HepG2 (cell line): ENCODE measurements around the gene NECTIN2. TPM values are rescaled to one million over a fixed set of nuclear protein-coding genes. Genes with fewer than 3 reads are reported as not detected.
A peak's percentile ranks its signal among the peaks of the same experiment; 100 is the strongest.

ENCODE experiments used
- CCAR2 ChIP-seq: fragments of 200-400 bp; formaldehyde crosslinking; optimal IDR thresholded peaks from 2 replicates; pipeline ENCODE3; 2018; ENCODE audit warnings: low read depth, mild to moderate bottlenecking, low read length, moderate library complexity
- GABPA ChIP-seq, 2 experiments: IDR thresholded peaks; 2 replicates each; pipeline ENCODE4 v1.6.1; 2011 to 2016; ENCODE audit warnings: low read depth in 2 of 2, low read length in 1 of 2, missing biosample characterization in 1 of 2, missing genetic modification characterization in 1 of 2
- POLR2G ChIP-seq: fragments of 200-400 bp; formaldehyde crosslinking; IDR thresholded peaks from 2 replicates; pipeline ENCODE4 v1.6.1; 2018; ENCODE audit warnings: mild to moderate bottlenecking, low read depth, low read length, moderate library complexity
- RFX1 ChIP-seq: fragments of 450-650 bp; IDR thresholded peaks from 2 replicates; pipeline ENCODE4 v1.6.1; 2017
- SSRP1 ChIP-seq: IDR thresholded peaks from 2 replicates; pipeline ENCODE4 v1.6.1; 2016; ENCODE audit warnings: control low read depth
- ZNF24 ChIP-seq: fragments of 450-650 bp; IDR thresholded peaks from 2 replicates; pipeline ENCODE4 v1.6.1; 2017; ENCODE audit warnings: antibody characterized with exemption, mild to moderate bottlenecking
- ZNF350 ChIP-seq: sonication (generic); formaldehyde crosslinking; IDR thresholded peaks from 2 replicates; pipeline ENCODE4 v1.4.0; 2020; ENCODE audit warnings: mild to moderate bottlenecking, low read depth, missing genetic modification reagents, borderline replicate concordance
- ZNF563 ChIP-seq: sonication (generic); formaldehyde crosslinking; IDR thresholded peaks from 2 replicates; pipeline ENCODE4 v1.8.0; 2022; ENCODE audit warnings: mild to moderate bottlenecking, moderate library complexity, missing genetic modification reagents
- polyA plus RNA-seq, 8 experiments: library from polyadenylated mRNA; depleted of rRNA in 3 of 8; stranded (reverse) in 7 of 8; unstranded in 1 of 8; fragments of >200 nt; fragmentation: Illumina TruSeq in 4 of 8; extraction: Trizol in 4 of 8; gene quantifications; 2 replicates each; pipeline versions ENCODE4 v1.2.1 to v1.2.3, GENCODE V29; 2011 to 2016; ENCODE audit warnings: low read depth in 4 of 8, missing spikeins in 1 of 8, mixed read lengths in 1 of 8; ENCODE audit not compliant: insufficient read depth in 1 of 8
- total RNA-seq, 5 experiments: library from RNA; depleted of rRNA; stranded (reverse); fragments of >200 nt; fragmentation: Illumina TruSeq; extraction: Trizol; gene quantifications; 2 replicates each; pipeline ENCODE4 v1.2.3, GENCODE V29; 2016; ENCODE audit warnings: low read depth in 1 of 5
- TF ChIP-seq, protein P1 (sequence below): sonication (generic); formaldehyde crosslinking; IDR thresholded peaks from one replicate; pipeline ENCODE4 v1.5.1; 2020; ENCODE audit warnings: mild to moderate bottlenecking, missing genetic modification reagents; ENCODE audit errors: not compliant biosample characterization
- TF ChIP-seq, protein P2 (sequence below): sonication (generic); formaldehyde crosslinking; conservative IDR thresholded peaks from 2 replicates; pipeline ENCODE4 v1.4.0; 2020; ENCODE audit warnings: mild to moderate bottlenecking, missing genetic modification reagents, moderate library complexity
- TF ChIP-seq, protein P3 (sequence below): IDR thresholded peaks from 2 replicates; pipeline ENCODE4 v1.6.1; 2016; ENCODE audit warnings: missing compliant biosample characterization, missing genetic modification reagents, borderline replicate concordance

The NECTIN2 gene
- total and polyA plus RNA-seq, 2 of the 13 experiments (the other 11 are each of a cell fraction or from before 2014, with no cell fraction given), result 75.4 to 114 TPM

DNA sequence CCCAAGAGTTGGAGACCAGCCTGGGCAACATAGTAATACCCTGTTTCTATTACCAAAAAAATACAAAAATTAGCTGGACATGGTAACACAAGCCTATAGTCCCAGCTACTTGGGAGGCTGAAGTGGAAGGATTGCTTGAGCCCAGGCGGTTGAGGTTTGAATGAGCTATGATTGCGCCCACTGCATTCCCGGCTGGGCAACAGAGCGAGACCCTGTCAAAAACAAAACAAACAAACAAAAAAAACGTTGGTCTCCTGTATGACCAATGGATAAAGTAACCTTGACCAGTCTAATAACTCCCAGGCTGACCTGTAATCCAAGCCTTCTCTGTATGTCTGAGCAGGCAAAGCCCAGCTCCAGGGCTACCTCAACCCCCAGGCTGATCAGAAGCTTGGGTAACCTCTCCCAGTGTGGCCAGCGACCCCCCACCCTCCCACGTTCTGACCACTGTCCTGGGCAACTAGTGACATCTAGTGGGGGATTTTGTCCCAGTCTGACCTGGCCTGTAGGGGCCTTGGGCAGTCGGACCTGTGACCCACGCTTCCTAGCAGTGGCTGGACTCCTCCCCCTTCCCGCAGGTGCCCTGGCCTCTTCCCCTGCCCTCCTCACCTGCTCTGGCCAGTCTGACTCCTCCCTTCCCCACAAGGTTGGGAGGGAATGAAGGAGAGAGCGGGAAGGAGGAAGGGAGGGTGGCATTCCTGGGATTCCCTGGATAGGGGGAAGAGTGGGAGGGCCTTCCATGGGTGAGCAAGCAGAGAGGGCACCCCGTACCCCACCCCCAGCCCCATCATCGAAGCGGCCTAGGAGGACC, 38.2 kb upstream of the NECTIN2 start (continued):
- TF ChIP-seq, protein P1, sequence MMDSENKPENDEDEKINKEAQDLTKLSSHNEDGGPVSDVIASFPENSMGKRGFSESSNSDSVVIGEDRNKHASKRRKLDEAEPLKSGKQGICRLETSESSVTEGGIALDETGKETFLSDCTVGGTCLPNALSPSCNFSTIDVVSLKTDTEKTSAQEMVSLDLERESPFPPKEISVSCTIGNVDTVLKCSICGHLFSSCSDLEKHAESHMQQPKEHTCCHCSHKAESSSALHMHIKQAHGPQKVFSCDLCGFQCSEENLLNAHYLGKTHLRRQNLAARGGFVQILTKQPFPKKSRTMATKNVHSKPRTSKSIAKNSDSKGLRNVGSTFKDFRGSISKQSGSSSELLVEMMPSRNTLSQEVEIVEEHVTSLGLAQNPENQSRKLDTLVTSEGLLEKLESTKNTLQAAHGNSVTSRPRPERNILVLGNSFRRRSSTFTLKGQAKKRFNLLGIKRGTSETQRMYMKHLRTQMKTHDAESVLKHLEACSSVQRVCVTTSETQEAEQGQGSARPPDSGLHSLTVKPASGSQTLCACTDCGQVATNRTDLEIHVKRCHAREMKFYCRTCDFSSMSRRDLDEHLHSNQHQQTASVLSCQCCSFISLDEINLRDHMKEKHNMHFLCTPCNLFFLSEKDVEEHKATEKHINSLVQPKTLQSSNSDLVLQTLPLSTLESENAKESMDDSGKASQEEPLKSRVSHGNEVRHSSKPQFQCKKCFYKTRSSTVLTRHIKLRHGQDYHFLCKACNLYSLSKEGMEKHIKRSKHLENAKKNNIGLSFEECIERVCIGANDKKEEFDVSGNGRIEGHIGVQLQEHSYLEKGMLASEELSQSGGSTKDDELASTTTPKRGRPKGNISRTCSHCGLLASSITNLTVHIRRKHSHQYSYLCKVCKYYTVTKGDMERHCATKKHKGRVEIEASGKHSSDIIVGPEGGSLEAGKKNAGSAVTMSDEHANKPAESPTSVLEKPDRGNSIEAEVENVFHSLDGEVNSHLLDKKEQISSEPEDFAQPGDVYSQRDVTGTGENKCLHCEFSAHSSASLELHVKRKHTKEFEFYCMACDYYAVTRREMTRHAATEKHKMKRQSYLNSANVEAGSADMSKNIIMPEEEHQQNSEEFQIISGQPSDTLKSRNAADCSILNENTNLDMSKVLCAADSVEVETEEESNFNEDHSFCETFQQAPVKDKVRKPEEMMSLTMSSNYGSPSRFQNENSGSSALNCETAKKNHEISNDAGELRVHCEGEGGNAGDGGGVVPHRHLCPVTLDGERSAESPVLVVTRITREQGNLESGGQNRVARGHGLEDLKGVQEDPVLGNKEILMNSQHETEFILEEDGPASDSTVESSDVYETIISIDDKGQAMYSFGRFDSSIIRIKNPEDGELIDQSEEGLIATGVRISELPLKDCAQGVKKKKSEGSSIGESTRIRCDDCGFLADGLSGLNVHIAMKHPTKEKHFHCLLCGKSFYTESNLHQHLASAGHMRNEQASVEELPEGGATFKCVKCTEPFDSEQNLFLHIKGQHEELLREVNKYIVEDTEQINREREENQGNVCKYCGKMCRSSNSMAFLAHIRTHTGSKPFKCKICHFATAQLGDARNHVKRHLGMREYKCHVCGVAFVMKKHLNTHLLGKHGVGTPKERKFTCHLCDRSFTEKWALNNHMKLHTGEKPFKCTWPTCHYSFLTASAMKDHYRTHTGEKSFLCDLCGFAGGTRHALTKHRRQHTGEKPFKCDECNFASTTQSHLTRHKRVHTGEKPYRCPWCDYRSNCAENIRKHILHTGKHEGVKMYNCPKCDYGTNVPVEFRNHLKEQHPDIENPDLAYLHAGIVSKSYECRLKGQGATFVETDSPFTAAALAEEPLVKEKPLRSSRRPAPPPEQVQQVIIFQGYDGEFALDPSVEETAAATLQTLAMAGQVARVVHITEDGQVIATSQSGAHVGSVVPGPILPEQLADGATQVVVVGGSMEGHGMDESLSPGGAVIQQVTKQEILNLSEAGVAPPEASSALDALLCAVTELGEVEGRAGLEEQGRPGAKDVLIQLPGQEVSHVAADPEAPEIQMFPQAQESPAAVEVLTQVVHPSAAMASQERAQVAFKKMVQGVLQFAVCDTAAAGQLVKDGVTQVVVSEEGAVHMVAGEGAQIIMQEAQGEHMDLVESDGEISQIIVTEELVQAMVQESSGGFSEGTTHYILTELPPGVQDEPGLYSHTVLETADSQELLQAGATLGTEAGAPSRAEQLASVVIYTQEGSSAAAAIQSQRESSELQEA (CRISPR knock-in tag), result peak; percentile 9
- peak; percentile 30; the same call in 1 of the 2 replicates for TF ChIP-seq ZNF350 (CRISPR knock-in tag)
- no peak for TF ChIP-seq ZNF563 (CRISPR knock-in tag)
- no peak for TF ChIP-seq RFX1
- TF ChIP-seq CCAR2, result no peak
- no peak for TF ChIP-seq ZNF24
- no peak for TF ChIP-seq GABPA (IDR thresholded peaks at IDR 0.05; ENCODE audit: low read depth, low read length)
- 0 out of 2 replicates have a peak, but pooled peaks have one; percentile 1 for TF ChIP-seq GABPA (CRISPR knock-in tag; IDR thresholded peaks at IDR 0.05; ENCODE audit: low read depth)
- TF ChIP-seq, protein P2, sequence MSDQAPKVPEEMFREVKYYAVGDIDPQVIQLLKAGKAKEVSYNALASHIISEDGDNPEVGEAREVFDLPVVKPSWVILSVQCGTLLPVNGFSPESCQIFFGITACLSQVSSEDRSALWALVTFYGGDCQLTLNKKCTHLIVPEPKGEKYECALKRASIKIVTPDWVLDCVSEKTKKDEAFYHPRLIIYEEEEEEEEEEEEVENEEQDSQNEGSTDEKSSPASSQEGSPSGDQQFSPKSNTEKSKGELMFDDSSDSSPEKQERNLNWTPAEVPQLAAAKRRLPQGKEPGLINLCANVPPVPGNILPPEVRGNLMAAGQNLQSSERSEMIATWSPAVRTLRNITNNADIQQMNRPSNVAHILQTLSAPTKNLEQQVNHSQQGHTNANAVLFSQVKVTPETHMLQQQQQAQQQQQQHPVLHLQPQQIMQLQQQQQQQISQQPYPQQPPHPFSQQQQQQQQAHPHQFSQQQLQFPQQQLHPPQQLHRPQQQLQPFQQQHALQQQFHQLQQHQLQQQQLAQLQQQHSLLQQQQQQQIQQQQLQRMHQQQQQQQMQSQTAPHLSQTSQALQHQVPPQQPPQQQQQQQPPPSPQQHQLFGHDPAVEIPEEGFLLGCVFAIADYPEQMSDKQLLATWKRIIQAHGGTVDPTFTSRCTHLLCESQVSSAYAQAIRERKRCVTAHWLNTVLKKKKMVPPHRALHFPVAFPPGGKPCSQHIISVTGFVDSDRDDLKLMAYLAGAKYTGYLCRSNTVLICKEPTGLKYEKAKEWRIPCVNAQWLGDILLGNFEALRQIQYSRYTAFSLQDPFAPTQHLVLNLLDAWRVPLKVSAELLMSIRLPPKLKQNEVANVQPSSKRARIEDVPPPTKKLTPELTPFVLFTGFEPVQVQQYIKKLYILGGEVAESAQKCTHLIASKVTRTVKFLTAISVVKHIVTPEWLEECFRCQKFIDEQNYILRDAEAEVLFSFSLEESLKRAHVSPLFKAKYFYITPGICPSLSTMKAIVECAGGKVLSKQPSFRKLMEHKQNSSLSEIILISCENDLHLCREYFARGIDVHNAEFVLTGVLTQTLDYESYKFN (CRISPR knock-in tag), result peak; percentile 52; the same call in 1 of the 2 replicates
- TF ChIP-seq, protein P3, sequence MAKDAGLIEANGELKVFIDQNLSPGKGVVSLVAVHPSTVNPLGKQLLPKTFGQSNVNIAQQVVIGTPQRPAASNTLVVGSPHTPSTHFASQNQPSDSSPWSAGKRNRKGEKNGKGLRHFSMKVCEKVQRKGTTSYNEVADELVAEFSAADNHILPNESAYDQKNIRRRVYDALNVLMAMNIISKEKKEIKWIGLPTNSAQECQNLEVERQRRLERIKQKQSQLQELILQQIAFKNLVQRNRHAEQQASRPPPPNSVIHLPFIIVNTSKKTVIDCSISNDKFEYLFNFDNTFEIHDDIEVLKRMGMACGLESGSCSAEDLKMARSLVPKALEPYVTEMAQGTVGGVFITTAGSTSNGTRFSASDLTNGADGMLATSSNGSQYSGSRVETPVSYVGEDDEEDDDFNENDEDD (CRISPR knock-in tag), result peak; percentile 33; the same call in 1 of the 2 replicates
- TF ChIP-seq SSRP1 (CRISPR knock-in tag), result peak; percentile 37; the same call in 1 of the 2 replicates
- TF ChIP-seq POLR2G, result 0 out of 2 replicates have a peak, but pooled peaks have one; percentile 16
